Upper lobe of left lung (tissue), 4 donors: ENCODE measurements around the gene AURKA.

ENCODE experiments used
- POLR2A ChIP-seq, 4 donors: fragments of 450-650 bp; IDR thresholded peaks; one replicate each; pipeline ENCODE4 v1.5.1; 2016 to 2017; ENCODE audit warnings: antibody characterized with exemption in 4 of 4, mild to moderate bottlenecking in 2 of 4
- TF ChIP-seq, protein P1 (sequence below), 6 experiments: fragments of 450-650 bp in 4 of 6; fragments of 200-600 bp in 2 of 6; sonication (generic) in 2 of 6; IDR thresholded peaks; one replicate each; pipeline ENCODE4 v1.5.1; 2016 to 2019; ENCODE audit warnings: antibody characterized with exemption in 6 of 6

DNA sequence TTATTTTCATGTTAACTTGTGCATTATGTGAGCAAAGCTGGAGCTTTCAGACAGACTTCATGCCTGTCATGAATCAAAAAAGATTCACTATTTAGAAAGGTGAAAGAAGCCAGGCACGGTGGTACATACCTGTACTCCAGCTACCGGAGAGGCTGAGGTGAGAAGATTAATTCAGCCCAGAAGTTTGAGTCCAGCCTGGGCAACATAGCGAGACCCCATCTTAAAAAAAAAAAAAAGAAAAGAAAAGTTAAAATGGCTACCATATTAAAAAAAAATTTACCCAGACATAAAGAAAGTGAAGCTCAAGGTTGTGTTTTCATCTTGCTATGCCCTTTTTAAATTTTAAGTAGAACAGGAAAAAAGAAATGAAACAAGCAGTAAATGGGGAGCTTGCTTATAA, 20.9 kb upstream of the AURKA start:
- TF ChIP-seq, protein P1, sequence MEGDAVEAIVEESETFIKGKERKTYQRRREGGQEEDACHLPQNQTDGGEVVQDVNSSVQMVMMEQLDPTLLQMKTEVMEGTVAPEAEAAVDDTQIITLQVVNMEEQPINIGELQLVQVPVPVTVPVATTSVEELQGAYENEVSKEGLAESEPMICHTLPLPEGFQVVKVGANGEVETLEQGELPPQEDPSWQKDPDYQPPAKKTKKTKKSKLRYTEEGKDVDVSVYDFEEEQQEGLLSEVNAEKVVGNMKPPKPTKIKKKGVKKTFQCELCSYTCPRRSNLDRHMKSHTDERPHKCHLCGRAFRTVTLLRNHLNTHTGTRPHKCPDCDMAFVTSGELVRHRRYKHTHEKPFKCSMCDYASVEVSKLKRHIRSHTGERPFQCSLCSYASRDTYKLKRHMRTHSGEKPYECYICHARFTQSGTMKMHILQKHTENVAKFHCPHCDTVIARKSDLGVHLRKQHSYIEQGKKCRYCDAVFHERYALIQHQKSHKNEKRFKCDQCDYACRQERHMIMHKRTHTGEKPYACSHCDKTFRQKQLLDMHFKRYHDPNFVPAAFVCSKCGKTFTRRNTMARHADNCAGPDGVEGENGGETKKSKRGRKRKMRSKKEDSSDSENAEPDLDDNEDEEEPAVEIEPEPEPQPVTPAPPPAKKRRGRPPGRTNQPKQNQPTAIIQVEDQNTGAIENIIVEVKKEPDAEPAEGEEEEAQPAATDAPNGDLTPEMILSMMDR (IDR thresholded peaks at IDR 0.05), result no peak
- no peak for TF ChIP-seq POLR2A (IDR thresholded peaks at IDR 0.05)
